GM19438 (cell line): Measurements from ENCODE around the gene F7.

Source experiments
- ATAC-seq: cut with Tn5 transposase; IDR thresholded peaks from one replicate; pipeline ENCODE4 v1.9.1; 2021; ENCODE audit warnings: low read depth; ENCODE audit not compliant: unreplicated experiment

The F7 gene

GRCh38 chr13:113116206-113116800, 10.7 kb downstream of the F7 start:
- no peak for ATAC-seq

- no peak for ATAC-seq
Measured at GRCh38 chr13:113116871-113117271, 11.3 kb downstream of the F7 start.

- ATAC-seq, result no peak
Measured at GRCh38 chr13:113117335-113117872, 11.8 kb downstream of the F7 start.

- no peak for ATAC-seq
Measured at GRCh38 chr13:113117911-113118260, 12.3 kb downstream of the F7 start.

- no peak for ATAC-seq
Measured at GRCh38 chr13:113118261-113119021, 12.8 kb downstream of the F7 start.

- no peak for ATAC-seq
Measured at GRCh38 chr13:113119166-113119821, 13.7 kb downstream of the F7 start.

GRCh38 chr13:113119822-113120189, 14.2 kb downstream of the F7 start:
- no peak for ATAC-seq

GRCh38 chr13:113120300-113121182, 14.9 kb downstream of the F7 start:
- ATAC-seq, result no peak

GRCh38 chr13:113121183-113121927, 15.8 kb downstream of the F7 start:
- no peak for ATAC-seq

- ATAC-seq, result no peak
Measured at GRCh38 chr13:113121928-113122471, 16.4 kb downstream of the F7 start.

GRCh38 chr13:113122550-113123225, 17.1 kb downstream of the F7 start, which contains the start of gene F10:
F10 (plus strand) TSS chr13:113122799; CDS start chr13:113122856, 57 bp downstream.
- ATAC-seq, result no peak

- no peak for ATAC-seq
Measured at GRCh38 chr13:113123226-113124201, 17.9 kb downstream of the F7 start.

GRCh38 chr13:113124211-113124970, 18.8 kb downstream of the F7 start:
- ATAC-seq, result no peak

GRCh38 chr13:113125506-113126264, 20.1 kb downstream of the F7 start:
- no peak for ATAC-seq

GRCh38 chr13:113126265-113127150, 20.9 kb downstream of the F7 start:
- no peak for ATAC-seq
